Measurements from ENCODE around the gene R3HDM2. TPM values are rescaled to one million over a fixed set of nuclear protein-coding genes. Genes with fewer than 3 reads are reported as not detected.

R3HDM2 gene
- total RNA-seq = 10 to 100 TPM; 59.0 to 61.7 TPM

DNA sequence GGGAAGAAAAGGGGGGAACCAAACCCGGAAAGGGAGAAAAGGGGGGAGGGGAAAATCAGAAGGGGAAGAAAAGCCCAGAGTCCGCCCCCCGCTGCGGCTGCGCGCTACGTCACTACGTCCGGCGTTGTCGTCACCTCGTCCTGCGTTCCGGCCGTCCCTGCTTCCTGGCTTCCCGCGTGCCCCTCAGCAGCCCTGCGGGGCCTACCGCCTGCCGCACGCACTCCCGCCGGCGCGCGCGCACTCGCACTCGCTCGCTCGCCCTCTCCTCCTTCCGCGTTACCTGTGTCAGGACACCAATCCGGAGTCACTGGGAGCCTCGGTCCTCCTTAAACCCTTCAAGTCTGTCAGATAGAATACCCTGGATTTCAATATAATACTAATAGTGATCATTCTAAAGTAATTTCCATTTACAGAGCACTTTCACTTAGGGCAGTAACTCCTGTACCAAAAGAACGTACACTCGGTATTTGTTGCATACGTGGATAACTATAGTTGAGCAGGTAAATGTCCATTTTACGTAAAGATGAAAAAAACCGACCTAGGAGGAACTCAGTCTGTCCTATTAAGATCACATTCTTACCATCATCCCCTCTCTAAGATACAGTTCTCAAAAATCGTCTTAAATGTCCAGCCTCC is at the start of gene R3HDM2:
Gene R3HDM2 (minus strand): TSS at position 113 of the 636 bp plus-strand sequence. CDS start 120,615 bp downstream, outside the sequence.
- Mint-ChIP-seq H3K27ac (peak within 1 kb of the TSS; percentile 98), H3K36me3 (ENCODE audit: low read depth) (peaks cover 12% of the 10 kb centered on the region), H3K4me1 (ENCODE audit: low read depth) (peaks cover 45% of the 10 kb centered on the region), H3K9me3 (ENCODE audit: insufficient read depth) (no peaks in the 10 kb centered on the region), H3K4me3 (peak within 1 kb of the TSS; percentile 97), H3K27me3 (ENCODE audit: low read depth) (no peaks in the 10 kb centered on the region)
- peak; percentile 97 for DNase-seq
- ChIA-PET CTCF (interaction anchor here (1.1 to 1.2 kb wide), 2 partner anchors 21 to 25 kb away, joined by 3 to 5 read pairs; no protein-coding TSS in a partner anchor), POLR2A (no interaction called here)
- ATAC-seq = peak; percentile 94

GRCh38 chr12:57479376-57480115 is 48.7 kb upstream of the R3HDM2 start, which contains the start of gene ARHGAP9:
TSS of gene ARHGAP9 (minus strand) at chr12:57479866. CDS start at chr12:57479406, 460 bp downstream.
- H3K4me1 Mint-ChIP-seq (ENCODE audit: low read depth) = peaks cover 67% of the 10 kb centered on the region
- CTCF ChIA-PET = interaction anchor here (0.8 to 4.7 kb wide), 9 partner anchors 7 to 262 kb away, joined by 3 to 57 read pairs (median 4); partner anchors contain the start of genes GLI1, INHBE and MARS1
- no peaks in the 10 kb centered on the region for H3K9me3 Mint-ChIP-seq (ENCODE audit: insufficient read depth)
- peak; percentile 57 for ATAC-seq
- peak within 1 kb of the TSS; percentile 96 for H3K4me3 Mint-ChIP-seq
- H3K27ac Mint-ChIP-seq = peak within 1 kb of the TSS; percentile 99
- POLR2A ChIA-PET = interaction anchor here (1.1 to 8.0 kb wide), 8 partner anchors 8 to 49 kb away, joined by 3 to 74 read pairs (median 8); partner anchors contain the start of genes DDIT3, GLI1 and MARS1
- H3K27me3 Mint-ChIP-seq (ENCODE audit: low read depth) = no peaks in the 10 kb centered on the region
- peak; percentile 82 for DNase-seq
- H3K36me3 Mint-ChIP-seq (ENCODE audit: low read depth) = peaks cover 37% of the 10 kb centered on the region

GRCh38 chr12:57479043-57479375 is 48.2 kb upstream of the R3HDM2 start:
- ATAC-seq (peak; percentile 0), DNase-seq (no peak)
- CTCF ChIA-PET = interaction anchor here (0.8 to 4.7 kb wide), 9 partner anchors 8 to 262 kb away, joined by 3 to 57 read pairs (median 3); partner anchors contain the start of genes DDIT3, GLI1, INHBE and MARS1
- H3K27me3 Mint-ChIP-seq (ENCODE audit: low read depth) = no peaks in the 10 kb centered on the region
- peak overlapping the region; percentile 99 for H3K27ac Mint-ChIP-seq
- peaks cover 72% of the 10 kb centered on the region for H3K4me1 Mint-ChIP-seq (ENCODE audit: low read depth)
- no peaks in the 10 kb centered on the region for H3K9me3 Mint-ChIP-seq (ENCODE audit: insufficient read depth)
- peak overlapping the region; percentile 96 for H3K4me3 Mint-ChIP-seq
- peaks cover 43% of the 10 kb centered on the region for H3K36me3 Mint-ChIP-seq (ENCODE audit: low read depth)
- POLR2A ChIA-PET = interaction anchor here (1.4 to 8.0 kb wide), 6 partner anchors 9 to 45 kb away, joined by 7 to 74 read pairs (median 12); partner anchors contain the start of genes DDIT3, GLI1 and MARS1

DNA sequence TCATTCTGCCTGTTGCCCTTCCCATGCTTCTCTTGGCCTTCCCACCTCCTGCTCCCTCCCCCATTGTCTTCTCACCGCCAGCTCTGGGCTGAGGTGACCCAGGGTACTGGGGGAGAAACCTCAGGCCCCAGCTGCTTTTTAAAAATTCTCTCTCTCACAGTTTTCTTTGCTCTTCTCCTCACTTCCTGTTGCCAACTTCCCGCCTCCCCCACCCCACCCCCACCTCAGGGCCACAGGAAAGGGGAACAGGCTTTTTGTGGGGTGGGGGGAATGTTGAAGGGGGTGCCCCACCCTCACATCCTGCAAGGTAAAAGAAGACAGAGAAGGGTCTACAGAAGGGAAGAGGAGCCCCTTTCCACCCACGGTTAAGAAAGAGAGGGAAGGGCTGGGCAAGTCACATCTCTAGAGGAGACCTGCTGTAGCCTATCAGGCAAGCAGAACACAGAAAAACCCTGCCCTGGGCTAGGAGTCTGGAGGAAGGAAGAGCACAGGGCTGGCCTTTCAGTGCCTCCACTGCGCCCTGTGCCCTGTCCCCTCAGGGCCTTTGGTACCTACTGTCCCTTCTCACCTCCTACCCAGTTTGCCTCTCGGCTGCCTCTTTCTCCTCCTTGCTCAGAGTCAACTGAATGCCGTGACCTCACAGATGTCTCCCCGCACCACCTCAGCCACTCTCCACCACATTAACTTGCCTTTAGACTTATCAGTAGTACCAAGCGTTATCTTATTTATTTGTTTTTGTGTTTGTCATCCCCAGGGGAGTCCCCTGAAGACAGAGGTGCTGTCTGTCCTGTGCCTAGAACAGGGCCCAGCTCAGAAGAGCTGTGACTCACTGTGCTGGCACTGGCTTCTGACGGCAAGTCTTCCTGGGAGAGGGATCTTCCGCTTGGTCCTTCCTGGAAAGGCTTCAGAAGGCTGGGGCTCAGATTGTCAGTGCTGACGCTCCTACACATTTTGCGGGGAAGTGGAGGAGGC is 47.2 kb upstream of the R3HDM2 start:
- POLR2A ChIA-PET = interaction anchor here (0.5 to 8.0 kb wide), 9 partner anchors 8 to 1350 kb away, joined by 3 to 74 read pairs (median 11); partner anchors contain the start of genes DDIT3, ESYT1, GLI1 and MARS1
- peak overlapping the region; percentile 99 for H3K27ac Mint-ChIP-seq
- CTCF ChIA-PET = interaction anchor here (0.6 to 4.7 kb wide), 16 partner anchors 9 to 263 kb away, joined by 3 to 57 read pairs (median 6); partner anchors contain the start of genes DDIT3, GLI1, INHBE and MARS1
- H3K36me3 Mint-ChIP-seq (ENCODE audit: low read depth) = peaks cover 50% of the 10 kb centered on the region
- no peaks in the 10 kb centered on the region for H3K9me3 Mint-ChIP-seq (ENCODE audit: insufficient read depth)
- H3K4me1 Mint-ChIP-seq (ENCODE audit: low read depth) = peaks cover 72% of the 10 kb centered on the region
- no peaks in the 10 kb centered on the region for H3K27me3 Mint-ChIP-seq (ENCODE audit: low read depth)
- peak overlapping the region; percentile 96 for H3K4me3 Mint-ChIP-seq
- DNase-seq = peak; percentile 72
- peak; percentile 54 for ATAC-seq

DNA sequence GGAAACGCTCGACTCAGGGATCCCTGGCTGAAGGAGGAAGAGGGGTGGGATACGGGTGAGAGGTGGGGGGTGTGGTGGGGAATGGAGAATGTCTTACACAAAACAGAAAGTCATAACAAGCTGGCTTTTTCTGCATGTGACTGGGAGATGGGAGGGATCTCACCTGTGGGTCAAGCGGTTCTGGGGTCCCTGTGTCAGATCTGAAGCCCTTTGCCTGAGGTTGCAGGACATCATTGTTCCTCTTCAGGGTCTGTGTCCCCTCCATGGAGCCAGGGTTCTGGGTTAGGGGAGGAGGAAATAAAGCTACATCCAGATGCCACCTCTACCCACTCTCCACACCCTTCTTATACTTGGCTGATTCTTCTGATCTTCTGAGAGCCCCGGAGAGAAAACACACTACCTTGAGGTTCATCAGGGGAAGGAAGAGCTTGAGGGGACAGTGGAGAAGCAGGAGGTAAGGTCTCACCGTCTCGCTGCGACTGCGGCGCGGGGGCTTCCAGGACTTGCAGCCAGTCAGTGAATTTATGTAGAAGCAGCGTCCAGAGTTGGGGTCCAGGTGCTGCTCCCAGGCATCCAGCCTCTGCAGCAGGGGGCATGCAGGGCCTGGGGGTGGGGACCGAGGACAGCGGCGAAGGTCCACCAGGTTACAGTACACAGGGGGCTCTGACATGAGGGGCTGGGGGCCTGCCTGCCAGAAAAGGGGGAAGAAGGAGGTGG is 46.3 kb upstream of the R3HDM2 start:
- Mint-ChIP-seq H3K4me1 (ENCODE audit: low read depth) (peaks cover 79% of the 10 kb centered on the region), H3K36me3 (ENCODE audit: low read depth) (peaks cover 58% of the 10 kb centered on the region)

GRCh38 chr12:57476162-57476992 is 45.5 kb upstream of the R3HDM2 start:
- ChIA-PET POLR2A (interaction anchor here (0.6 to 8.0 kb wide), 9 partner anchors 8 to 108 kb away, joined by 3 to 74 read pairs (median 11); partner anchors contain the start of genes DDIT3, GLI1 and MARS1), CTCF (interaction anchor here (0.5 to 4.7 kb wide), 16 partner anchors 10 to 252 kb away, joined by 3 to 57 read pairs (median 6); partner anchors contain the start of genes GLI1, INHBE and MARS1)
- Mint-ChIP-seq H3K36me3 (ENCODE audit: low read depth) (peaks cover 63% of the 10 kb centered on the region), H3K27ac (peak overlapping the region; percentile 99), H3K27me3 (ENCODE audit: low read depth) (no peaks in the 10 kb centered on the region), H3K4me1 (ENCODE audit: low read depth) (peaks cover 79% of the 10 kb centered on the region), H3K4me3 (peak overlapping the region; percentile 96), H3K9me3 (ENCODE audit: insufficient read depth) (no peaks in the 10 kb centered on the region)
- peak; percentile 13 for ATAC-seq
- DNase-seq = peak; percentile 79

More for the DNA sequence above, 46.3 kb upstream of the R3HDM2 start:
- H3K27ac Mint-ChIP-seq = peak overlapping the region; percentile 99
- CTCF ChIA-PET = interaction anchor here (0.5 to 4.7 kb wide), 20 partner anchors 10 to 253 kb away, joined by 3 to 57 read pairs (median 4); partner anchors contain the start of genes GLI1, INHBE and MARS1
- ATAC-seq = peak; percentile 3
- POLR2A ChIA-PET = interaction anchor here (0.5 to 8.0 kb wide), 9 partner anchors 9 to 1349 kb away, joined by 3 to 74 read pairs (median 11); partner anchors contain the start of genes DDIT3, ESYT1, GLI1 and MARS1
- DNase-seq = peak; percentile 38
- peak overlapping the region; percentile 96 for H3K4me3 Mint-ChIP-seq
- no peaks in the 10 kb centered on the region for H3K27me3 Mint-ChIP-seq (ENCODE audit: low read depth)
- no peaks in the 10 kb centered on the region for H3K9me3 Mint-ChIP-seq (ENCODE audit: insufficient read depth)

GRCh38 chr12:57475271-57476161 is 44.7 kb upstream of the R3HDM2 start:
- Mint-ChIP-seq H3K27me3 (ENCODE audit: low read depth) (no peaks in the 10 kb centered on the region), H3K4me3 (peak overlapping the region; percentile 96), H3K4me1 (ENCODE audit: low read depth) (peaks cover 75% of the 10 kb centered on the region), H3K36me3 (ENCODE audit: low read depth) (peaks cover 70% of the 10 kb centered on the region), H3K9me3 (ENCODE audit: insufficient read depth) (no peaks in the 10 kb centered on the region), H3K27ac (peak overlapping the region; percentile 99)
- ChIA-PET POLR2A (interaction anchor here (0.6 to 8.0 kb wide), 5 partner anchors 10 to 109 kb away, joined by 3 to 74 read pairs (median 7); partner anchors contain the start of genes GLI1 and MARS1), CTCF (interaction anchor here (0.6 to 4.7 kb wide), 9 partner anchors 10 to 45 kb away, joined by 3 to 57 read pairs (median 11); partner anchors contain the start of genes DDIT3, GLI1 and MARS1)
- ATAC-seq = no peak
- DNase-seq = no peak

GRCh38 chr12:57474862-57475261 is 44.0 kb upstream of the R3HDM2 start:
- peak overlapping the region; percentile 48 for H3K4me3 Mint-ChIP-seq
- no peak for DNase-seq
- no peaks in the 10 kb centered on the region for H3K9me3 Mint-ChIP-seq (ENCODE audit: insufficient read depth)
- H3K27ac Mint-ChIP-seq = peak overlapping the region; percentile 14
- peaks cover 69% of the 10 kb centered on the region for H3K4me1 Mint-ChIP-seq (ENCODE audit: low read depth)
- no peak for ATAC-seq
- ChIA-PET CTCF (interaction anchor here (4.1 to 4.6 kb wide), 2 partner anchors 12 to 16 kb away, joined by 24 to 48 read pairs; partner anchors contain the start of gene GLI1), POLR2A (interaction anchor here (1.1 to 8.0 kb wide), 3 partner anchors 9 to 45 kb away, joined by 3 to 74 read pairs (median 6); partner anchors contain the start of genes DDIT3 and GLI1)
- no peaks in the 10 kb centered on the region for H3K27me3 Mint-ChIP-seq (ENCODE audit: low read depth)
- peaks cover 74% of the 10 kb centered on the region for H3K36me3 Mint-ChIP-seq (ENCODE audit: low read depth)
